Umbilical cord (tissue), 2 donors: ENCODE measurements around the gene PHC2. TPM values are rescaled to one million over a fixed set of nuclear protein-coding genes. Genes with fewer than 3 reads are reported as not detected.
A peak's percentile ranks its signal among the peaks of the same experiment; 100 is the strongest.

Source experiments
- DNase-seq: peaks from one replicate; pipeline ENCODE4 v3.0.0-alpha.2; 2015; ENCODE audit warnings: low spot score
- total RNA-seq: library from RNA; depleted of rRNA; stranded (reverse); fragments of >200 nt; gene quantifications from one replicate; pipeline ENCODE4 v1.2.3, GENCODE V29; 2014; ENCODE audit warnings: low replicate concordance; ENCODE audit not compliant: insufficient read depth

The PHC2 gene
- total RNA-seq, 1 donor from 2014 or later, result 56.6 TPM

GRCh38 chr1:33455539-33456501, 24.9 kb upstream of the PHC2 start:
- peak; percentile 86 for DNase-seq

GRCh38 chr1:33454646-33455282, 23.9 kb upstream of the PHC2 start:
- DNase-seq, result no peak

GRCh38 chr1:33446590-33446989, 15.7 kb upstream of the PHC2 start:
- DNase-seq, result peak; percentile 64

- no peak for DNase-seq
These were observed 14.2 kb upstream of the PHC2 start for GRCh38 chr1:33445108-33445507.

- peak; percentile 94 for DNase-seq
These were observed 12.8 kb upstream of the PHC2 start for GRCh38 chr1:33443705-33444180.

GRCh38 chr1:33443080-33443704, 12.3 kb upstream of the PHC2 start:
- peak; percentile 62 for DNase-seq

GRCh38 chr1:33442141-33442540, 11.2 kb upstream of the PHC2 start:
- no peak for DNase-seq

GRCh38 chr1:33441088-33441745, 10.3 kb upstream of the PHC2 start:
- DNase-seq, result no peak

GRCh38 chr1:33439662-33440061, 8.8 kb upstream of the PHC2 start:
- DNase-seq, result no peak

GRCh38 chr1:33438364-33439160, 7.7 kb upstream of the PHC2 start:
- DNase-seq, result peak; percentile 74

- peak; percentile 12 for DNase-seq
These were observed 5.8 kb upstream of the PHC2 start for GRCh38 chr1:33436557-33437285.

GRCh38 chr1:33435096-33435820, 4.4 kb upstream of the PHC2 start:
- no peak for DNase-seq

- no peak for DNase-seq
These were observed 3.5 kb upstream of the PHC2 start for GRCh38 chr1:33434363-33434750.

GRCh38 chr1:33433509-33434362, 2.8 kb upstream of the PHC2 start:
- peak; percentile 91 for DNase-seq

- DNase-seq, result peak; percentile 56
These were observed 821 bp downstream of the PHC2 start for GRCh38 chr1:33429856-33430691.

- DNase-seq, result no peak
These were observed 1.6 kb downstream of the PHC2 start for GRCh38 chr1:33429332-33429731.

- DNase-seq, result no peak
These were observed 2.2 kb downstream of the PHC2 start for GRCh38 chr1:33428661-33429060.

- DNase-seq, result no peak
These were observed 4.0 kb downstream of the PHC2 start for GRCh38 chr1:33426916-33427315.
